ENCODE results near the gene FBXL2.

The FBXL2 gene

DNA sequence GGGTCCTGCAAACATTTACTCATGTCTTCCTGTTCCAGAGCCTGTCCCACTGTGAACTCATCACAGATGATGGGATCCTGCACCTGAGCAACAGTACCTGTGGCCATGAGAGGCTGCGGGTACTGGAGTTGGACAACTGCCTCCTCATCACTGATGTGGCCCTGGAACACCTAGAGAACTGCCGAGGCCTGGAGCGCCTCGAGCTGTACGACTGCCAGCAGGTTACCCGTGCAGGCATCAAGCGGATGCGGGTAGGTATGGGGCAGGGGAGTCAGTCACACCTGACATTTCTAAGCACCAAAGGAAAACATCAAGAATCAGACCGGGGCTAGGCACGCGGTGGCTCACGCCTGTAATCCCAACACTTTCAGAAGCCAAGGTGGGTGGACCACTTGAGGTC lies 106.7 kb downstream of the FBXL2 start:
- DNase-seq (ENCODE audit: low read depth, low spot score), result no peak
- no peaks in the 10 kb centered on the region for H3K27me3 ChIP-seq (ENCODE audit: control insufficient read depth, insufficient read depth, low read length)
- no CpG with 5 or more reads among the region's 12 CpGs for WGBS (ENCODE audit: insufficient coverage, insufficient read length)
- H3K9me3 ChIP-seq (ENCODE audit: control insufficient read depth, insufficient read depth, low read length), result no peaks in the 10 kb centered on the region
- H3K36me3 ChIP-seq (ENCODE audit: control insufficient read depth, insufficient read depth, low read length), result peaks cover 3% of the 10 kb centered on the region; the same call in 1 of the 2 replicates
- H3K4me3 ChIP-seq (ENCODE audit: low read length), result no peak overlapping the region
- H3K4me1 ChIP-seq (ENCODE audit: control insufficient read depth, insufficient read depth, low read length), result no peaks in the 10 kb centered on the region
- no peak overlapping the region for H3K27ac ChIP-seq (ENCODE audit: low read length)

GRCh38 chr3:33385423-33385822 lies 108.2 kb downstream of the FBXL2 start:
- no peak for DNase-seq (ENCODE audit: low read depth, low spot score)
- H3K36me3 ChIP-seq (ENCODE audit: control insufficient read depth, insufficient read depth, low read length), result peaks cover 9% of the 10 kb centered on the region
- no peaks in the 10 kb centered on the region for H3K4me1 ChIP-seq (ENCODE audit: control insufficient read depth, insufficient read depth, low read length)
- H3K4me3 ChIP-seq (ENCODE audit: low read length), result no peak overlapping the region
- H3K9me3 ChIP-seq (ENCODE audit: control insufficient read depth, insufficient read depth, low read length), result no peaks in the 10 kb centered on the region
- no peak overlapping the region for H3K27ac ChIP-seq (ENCODE audit: low read length)
- no peaks in the 10 kb centered on the region for H3K27me3 ChIP-seq (ENCODE audit: control insufficient read depth, insufficient read depth, low read length)
- whole genome bisulfite sequencing (ENCODE audit: insufficient coverage, insufficient read length), result no CpG with 5 or more reads among the region's 5 CpGs

- no peak overlapping the region for H3K27ac ChIP-seq (ENCODE audit: low read length)
- no CpG with 5 or more reads among the region's 1 CpG for WGBS (ENCODE audit: insufficient coverage, insufficient read length)
- H3K27me3 ChIP-seq (ENCODE audit: control insufficient read depth, insufficient read depth, low read length), result no peaks in the 10 kb centered on the region
- H3K4me1 ChIP-seq (ENCODE audit: control insufficient read depth, insufficient read depth, low read length), result no peaks in the 10 kb centered on the region
- H3K9me3 ChIP-seq (ENCODE audit: control insufficient read depth, insufficient read depth, low read length), result no peaks in the 10 kb centered on the region
- H3K4me3 ChIP-seq (ENCODE audit: low read length), result no peak overlapping the region
- peaks cover 12% of the 10 kb centered on the region for H3K36me3 ChIP-seq (ENCODE audit: control insufficient read depth, insufficient read depth, low read length)
- DNase-seq (ENCODE audit: low read depth, low spot score), result no peak
These were observed 109.4 kb downstream of the FBXL2 start for GRCh38 chr3:33386631-33387030.

GRCh38 chr3:33388374-33389100 lies 111.3 kb downstream of the FBXL2 start:
- no CpG with 5 or more reads among the region's 7 CpGs for WGBS (ENCODE audit: insufficient coverage, insufficient read length)
- no peak for DNase-seq (ENCODE audit: low read depth, low spot score)

GRCh38 chr3:33389908-33390307 lies 112.7 kb downstream of the FBXL2 start:
- Histone ChIP-seq H3K4me1 (ENCODE audit: control insufficient read depth, insufficient read depth, low read length) (no peaks in the 10 kb centered on the region), H3K36me3 (ENCODE audit: control insufficient read depth, insufficient read depth, low read length) (peaks cover 18% of the 10 kb centered on the region), H3K4me3 (ENCODE audit: low read length) (no peak overlapping the region), H3K9me3 (ENCODE audit: control insufficient read depth, insufficient read depth, low read length) (no peaks in the 10 kb centered on the region), H3K27me3 (ENCODE audit: control insufficient read depth, insufficient read depth, low read length) (no peaks in the 10 kb centered on the region), H3K27ac (ENCODE audit: low read length) (no peak overlapping the region)
- DNase-seq (ENCODE audit: low read depth, low spot score), result no peak
- no CpG with 5 or more reads among the region's 4 CpGs for WGBS (ENCODE audit: insufficient coverage, insufficient read length)

More at GRCh38 chr3:33388374-33389100, 111.3 kb downstream of the FBXL2 start:
- Histone ChIP-seq H3K27me3 (ENCODE audit: control insufficient read depth, insufficient read depth, low read length) (no peaks in the 10 kb centered on the region), H3K36me3 (ENCODE audit: control insufficient read depth, insufficient read depth, low read length) (peaks cover 18% of the 10 kb centered on the region), H3K27ac (ENCODE audit: low read length) (no peak overlapping the region), H3K9me3 (ENCODE audit: control insufficient read depth, insufficient read depth, low read length) (no peaks in the 10 kb centered on the region), H3K4me1 (ENCODE audit: control insufficient read depth, insufficient read depth, low read length) (no peaks in the 10 kb centered on the region), H3K4me3 (ENCODE audit: low read length) (no peak overlapping the region)

DNA sequence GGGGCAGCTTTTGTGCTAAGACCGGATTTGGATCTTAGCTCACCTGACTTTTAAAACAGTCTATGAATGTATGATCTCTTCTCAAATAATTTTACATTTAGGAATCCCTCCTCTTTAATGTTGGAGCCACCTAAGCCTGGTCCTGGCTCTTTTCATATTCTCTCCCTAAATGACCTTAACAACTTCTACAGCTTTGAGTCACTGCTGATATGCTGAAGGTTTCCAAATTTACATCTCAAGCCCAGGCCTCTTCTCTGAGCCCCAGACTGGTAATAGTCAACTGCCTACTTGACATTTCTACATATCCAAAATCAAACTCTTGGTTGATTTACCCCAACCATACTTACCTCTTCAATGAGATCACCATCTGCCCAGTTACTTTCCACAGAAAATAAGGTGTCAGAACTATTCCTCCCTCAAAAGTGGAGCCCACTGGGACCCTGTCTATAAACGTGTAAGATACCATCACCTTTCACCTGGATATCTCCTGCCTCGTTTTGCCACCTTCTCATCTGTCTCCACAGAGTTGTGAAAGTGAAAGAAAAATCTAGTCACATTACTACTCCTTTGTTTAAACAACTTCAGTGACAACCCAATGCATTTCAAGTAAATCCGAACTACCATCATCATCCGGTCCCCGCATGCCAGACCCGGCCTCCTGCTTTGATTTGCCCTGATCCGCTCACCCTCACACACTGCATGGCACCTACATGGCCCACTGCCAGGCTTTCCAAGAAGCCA lies 114.2 kb downstream of the FBXL2 start:
- WGBS (ENCODE audit: insufficient coverage, insufficient read length), result no CpG with 5 or more reads among the region's 8 CpGs

GRCh38 chr3:33392144-33392543 lies 114.9 kb downstream of the FBXL2 start:
- H3K9me3 ChIP-seq (ENCODE audit: control insufficient read depth, insufficient read depth, low read length), result no peaks in the 10 kb centered on the region
- H3K36me3 ChIP-seq (ENCODE audit: control insufficient read depth, insufficient read depth, low read length), result peaks cover 24% of the 10 kb centered on the region
- WGBS (ENCODE audit: insufficient coverage, insufficient read length), result no CpG with 5 or more reads among the region's 4 CpGs
- no peaks in the 10 kb centered on the region for H3K4me1 ChIP-seq (ENCODE audit: control insufficient read depth, insufficient read depth, low read length)
- H3K27me3 ChIP-seq (ENCODE audit: control insufficient read depth, insufficient read depth, low read length), result no peaks in the 10 kb centered on the region
- H3K27ac ChIP-seq (ENCODE audit: low read length), result no peak overlapping the region
- DNase-seq (ENCODE audit: low read depth, low spot score), result no peak
- H3K4me3 ChIP-seq (ENCODE audit: low read length), result no peak overlapping the region

More for the DNA sequence above, 114.2 kb downstream of the FBXL2 start:
- no peaks in the 10 kb centered on the region for H3K4me1 ChIP-seq (ENCODE audit: control insufficient read depth, insufficient read depth, low read length)
- no peaks in the 10 kb centered on the region for H3K27me3 ChIP-seq (ENCODE audit: control insufficient read depth, insufficient read depth, low read length)
- H3K4me3 ChIP-seq (ENCODE audit: low read length), result no peak overlapping the region
- peaks cover 19% of the 10 kb centered on the region for H3K36me3 ChIP-seq (ENCODE audit: control insufficient read depth, insufficient read depth, low read length)
- DNase-seq (ENCODE audit: low read depth, low spot score), result no peak
- H3K9me3 ChIP-seq (ENCODE audit: control insufficient read depth, insufficient read depth, low read length), result no peaks in the 10 kb centered on the region
- no peak overlapping the region for H3K27ac ChIP-seq (ENCODE audit: low read length)

GRCh38 chr3:33392703-33393125 lies 115.5 kb downstream of the FBXL2 start:
- no CpG with 5 or more reads among the region's 4 CpGs for WGBS (ENCODE audit: insufficient coverage, insufficient read length)
- Histone ChIP-seq H3K27me3 (ENCODE audit: control insufficient read depth, insufficient read depth, low read length) (no peaks in the 10 kb centered on the region), H3K4me3 (ENCODE audit: low read length) (no peak overlapping the region), H3K9me3 (ENCODE audit: control insufficient read depth, insufficient read depth, low read length) (no peaks in the 10 kb centered on the region), H3K27ac (ENCODE audit: low read length) (no peak overlapping the region), H3K36me3 (ENCODE audit: control insufficient read depth, insufficient read depth, low read length) (peaks cover 24% of the 10 kb centered on the region), H3K4me1 (ENCODE audit: control insufficient read depth, insufficient read depth, low read length) (no peaks in the 10 kb centered on the region)
- DNase-seq (ENCODE audit: low read depth, low spot score), result no peak

- H3K27me3 ChIP-seq (ENCODE audit: control insufficient read depth, insufficient read depth, low read length), result no peaks in the 10 kb centered on the region
- H3K4me1 ChIP-seq (ENCODE audit: control insufficient read depth, insufficient read depth, low read length), result no peaks in the 10 kb centered on the region
- H3K27ac ChIP-seq (ENCODE audit: low read length), result no peak overlapping the region
- no peaks in the 10 kb centered on the region for H3K9me3 ChIP-seq (ENCODE audit: control insufficient read depth, insufficient read depth, low read length)
- peaks cover 27% of the 10 kb centered on the region for H3K36me3 ChIP-seq (ENCODE audit: control insufficient read depth, insufficient read depth, low read length)
- H3K4me3 ChIP-seq (ENCODE audit: low read length), result no peak overlapping the region
- DNase-seq (ENCODE audit: low read depth, low spot score), result no peak
- WGBS (ENCODE audit: insufficient coverage, insufficient read length), result no CpG with 5 or more reads among the region's 1 CpG
These were observed 117.3 kb downstream of the FBXL2 start for GRCh38 chr3:33394403-33395054.

DNA sequence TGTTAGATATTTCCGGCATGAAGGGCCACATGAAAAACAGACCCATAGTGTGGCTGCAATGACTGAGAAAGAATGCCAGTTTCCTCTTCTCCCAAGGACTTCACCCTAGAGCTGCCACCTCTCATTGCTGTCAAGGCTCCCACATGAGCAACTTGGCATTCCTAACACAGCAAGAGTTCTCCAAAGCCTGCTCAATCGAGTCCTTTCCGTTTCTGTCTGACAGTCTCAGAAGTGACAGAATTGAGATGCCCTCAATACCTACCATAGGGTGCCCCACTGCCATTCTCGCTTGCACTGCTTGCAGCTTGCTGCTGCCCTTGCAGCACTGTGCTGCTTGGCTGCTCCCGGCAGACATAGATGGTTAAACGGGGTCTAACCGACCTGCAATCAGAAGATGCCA lies 118.7 kb downstream of the FBXL2 start:
- WGBS (ENCODE audit: insufficient coverage, insufficient read length), result no CpG with 5 or more reads among the region's 7 CpGs
- Histone ChIP-seq H3K27me3 (ENCODE audit: control insufficient read depth, insufficient read depth, low read length) (no peaks in the 10 kb centered on the region), H3K4me3 (ENCODE audit: low read length) (no peak overlapping the region), H3K36me3 (ENCODE audit: control insufficient read depth, insufficient read depth, low read length) (peaks cover 23% of the 10 kb centered on the region; the same call in 1 of the 2 replicates), H3K27ac (ENCODE audit: low read length) (no peak overlapping the region), H3K4me1 (ENCODE audit: control insufficient read depth, insufficient read depth, low read length) (no peaks in the 10 kb centered on the region), H3K9me3 (ENCODE audit: control insufficient read depth, insufficient read depth, low read length) (no peaks in the 10 kb centered on the region)
- no peak for DNase-seq (ENCODE audit: low read depth, low spot score)

Measured in iPS DF 6.9 (cell line).